ENCODE measurements around the gene JMJD8.

DNA sequence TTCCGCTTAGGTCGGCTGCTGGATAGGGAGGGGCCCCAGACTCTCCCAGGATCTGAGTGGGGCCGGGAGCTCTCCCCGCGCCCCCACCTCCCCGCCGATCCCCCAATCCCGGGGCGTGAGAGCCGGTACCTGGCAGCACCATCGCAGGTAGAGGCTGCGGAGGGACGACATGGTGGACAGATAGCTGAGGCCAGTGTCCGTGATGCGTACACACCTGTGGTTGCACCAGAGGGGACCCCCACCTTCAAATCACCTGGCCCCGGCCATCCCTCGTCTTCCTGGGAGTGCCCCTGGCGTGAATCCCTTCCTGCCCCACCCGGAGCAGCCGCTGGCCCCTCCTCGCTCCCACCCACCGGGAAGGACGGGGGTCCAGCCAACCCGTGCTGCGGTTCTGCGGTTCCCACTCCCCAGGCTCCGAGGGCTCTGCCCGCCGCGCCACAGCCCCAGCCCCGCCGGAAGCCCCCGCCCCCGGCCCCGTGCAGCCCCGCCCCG is 10.8 kb upstream of the JMJD8 start:
- TF ChIP-seq POLR2AphosphoS5 (IDR thresholded peaks at IDR 0.05; ENCODE audit: low read depth, low read length) = no peak
- no peak for TF ChIP-seq SIN3A (IDR thresholded peaks at IDR 0.05; ENCODE audit: borderline replicate concordance, insufficient read depth, low read length)
- TF ChIP-seq TAF1 (IDR thresholded peaks at IDR 0.05; ENCODE audit: borderline replicate concordance, insufficient read depth, low read length) = no peak

All from PFSK-1 (cell line).